ENCODE measurements around the gene TAF11L3. TPM values are rescaled to one million over a fixed set of nuclear protein-coding genes. Genes with fewer than 3 reads are reported as not detected.

Gene TAF11L3
- total RNA-seq = not detected in 2 replicates

DNA sequence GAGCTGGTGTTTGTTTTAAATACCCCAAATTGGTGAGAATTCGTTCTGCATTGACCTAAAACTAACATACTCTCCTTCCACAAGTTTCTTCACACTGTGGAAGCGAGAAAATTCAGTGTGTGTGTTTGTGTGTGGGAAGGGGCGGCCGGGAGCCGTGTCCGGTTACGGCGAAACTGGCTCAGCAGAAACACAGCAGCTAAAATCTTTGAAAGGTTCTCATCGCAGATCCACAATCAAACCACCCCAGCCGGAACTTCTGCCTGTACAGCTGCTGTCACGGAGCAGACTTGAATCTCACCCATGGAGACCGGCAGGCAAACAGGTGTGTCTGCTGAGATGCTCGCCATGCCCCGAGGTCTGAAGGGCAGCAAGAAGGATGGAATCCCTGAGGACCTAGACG, at the start of gene TAF11L3:
Gene TAF11L3 (plus strand): TSS at position 301 of the 400 bp plus-strand sequence.

DNA sequence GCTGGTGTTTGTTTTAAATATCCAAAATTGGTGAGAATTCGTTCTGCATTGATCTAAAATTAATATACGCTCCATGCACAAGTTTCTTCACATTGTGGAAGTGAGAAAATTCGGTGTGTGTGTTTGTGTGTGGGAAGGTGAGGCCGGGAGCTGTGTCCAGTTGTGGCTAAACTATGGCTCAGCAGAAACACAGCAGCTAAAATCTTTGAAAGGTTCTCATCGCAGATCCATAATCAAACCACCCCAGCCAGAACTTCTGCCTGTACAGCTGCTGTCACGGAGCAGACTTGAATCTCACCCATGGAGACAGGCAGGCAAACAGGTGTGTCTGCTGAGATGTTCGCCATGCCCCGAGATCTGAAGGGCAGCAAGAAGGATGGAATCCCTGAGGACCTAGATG, 20.2 kb upstream of the TAF11L3 start, which contains the start of gene TAF11L2:
Gene TAF11L2 (plus strand): TSS at position 301 of the 400 bp plus-strand sequence.

DNA sequence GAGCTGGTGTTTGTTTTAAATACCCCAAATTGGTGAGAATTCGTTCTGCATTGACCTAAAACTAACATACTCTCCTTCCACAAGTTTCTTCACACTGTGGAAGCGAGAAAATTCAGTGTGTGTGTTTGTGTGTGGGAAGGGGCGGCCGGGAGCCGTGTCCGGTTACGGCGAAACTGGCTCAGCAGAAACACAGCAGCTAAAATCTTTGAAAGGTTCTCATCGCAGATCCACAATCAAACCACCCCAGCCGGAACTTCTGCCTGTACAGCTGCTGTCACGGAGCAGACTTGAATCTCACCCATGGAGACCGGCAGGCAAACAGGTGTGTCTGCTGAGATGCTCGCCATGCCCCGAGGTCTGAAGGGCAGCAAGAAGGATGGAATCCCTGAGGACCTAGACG, 3.3 kb downstream of the TAF11L3 start, which contains the start of gene TAF11L4:
Gene TAF11L4 (plus strand): TSS at position 301 of the 400 bp plus-strand sequence.

DNA sequence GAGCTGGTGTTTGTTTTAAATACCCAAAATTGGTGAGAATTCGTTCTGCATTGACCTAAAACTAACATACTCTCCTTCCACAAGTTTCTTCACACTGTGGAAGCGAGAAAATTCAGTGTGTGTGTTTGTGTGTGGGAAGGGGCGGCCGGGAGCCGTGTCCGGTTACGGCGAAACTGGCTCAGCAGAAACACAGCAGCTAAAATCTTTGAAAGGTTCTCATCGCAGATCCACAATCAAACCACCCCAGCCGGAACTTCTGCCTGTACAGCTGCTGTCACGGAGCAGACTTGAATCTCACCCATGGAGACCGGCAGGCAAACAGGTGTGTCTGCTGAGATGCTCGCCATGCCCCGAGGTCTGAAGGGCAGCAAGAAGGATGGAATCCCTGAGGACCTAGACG, 6.8 kb downstream of the TAF11L3 start, which contains the start of gene TAF11L5:
Gene TAF11L5 (plus strand): TSS at position 301 of the 400 bp plus-strand sequence.

DNA sequence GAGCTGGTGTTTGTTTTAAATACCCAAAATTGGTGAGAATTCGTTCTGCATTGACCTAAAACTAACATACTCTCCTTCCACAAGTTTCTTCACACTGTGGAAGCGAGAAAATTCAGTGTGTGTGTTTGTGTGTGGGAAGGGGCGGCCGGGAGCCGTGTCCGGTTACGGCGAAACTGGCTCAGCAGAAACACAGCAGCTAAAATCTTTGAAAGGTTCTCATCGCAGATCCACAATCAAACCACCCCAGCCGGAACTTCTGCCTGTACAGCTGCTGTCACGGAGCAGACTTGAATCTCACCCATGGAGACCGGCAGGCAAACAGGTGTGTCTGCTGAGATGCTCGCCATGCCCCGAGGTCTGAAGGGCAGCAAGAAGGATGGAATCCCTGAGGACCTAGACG, 10.2 kb downstream of the TAF11L3 start, which contains the start of gene TAF11L6:
Gene TAF11L6 (plus strand): TSS at position 301 of the 400 bp plus-strand sequence.

Small RNA genes within 50 kb of the gene (small RNA-seq; reads per million reads assigned to genes)
- gene AC106774.3 = not detected

Other genes starting within 250 kb of the TAF11L3 start
- not detected in 2 replicates for gene TAF11L2, start 20.1 kb upstream of the TAF11L3 start, total RNA-seq
- gene TAF11L4, start 3.4 kb downstream of the TAF11L3 start, total RNA-seq = not detected in 2 replicates
- gene TAF11L5, start 6.9 kb downstream of the TAF11L3 start, total RNA-seq = not detected in 2 replicates
- gene TAF11L6, start 10.3 kb downstream of the TAF11L3 start, total RNA-seq = not detected in 2 replicates
- not detected in 2 replicates for gene TAF11L7, start 67.4 kb downstream of the TAF11L3 start, total RNA-seq
- not detected in 2 replicates for gene TAF11L8, start 72.6 kb downstream of the TAF11L3 start, total RNA-seq
- gene TAF11L9, start 76.0 kb downstream of the TAF11L3 start, total RNA-seq = not detected in 2 replicates
- gene TAF11L10, start 79.5 kb downstream of the TAF11L3 start, total RNA-seq = not detected in 2 replicates
- not detected in 2 replicates for gene TAF11L11, start 85.8 kb downstream of the TAF11L3 start, total RNA-seq
- not detected in 2 replicates for gene TAF11L12, start 92.0 kb downstream of the TAF11L3 start, total RNA-seq
- gene TAF11L13, start 113.7 kb downstream of the TAF11L3 start, total RNA-seq = not detected in 2 replicates
- gene TAF11L14, start 116.1 kb downstream of the TAF11L3 start, total RNA-seq = not detected in 2 replicates

All from articular chondrocyte of knee joint (primary cell).